ENCODE results near the gene RNF114.

- TF ChIP-seq, protein P1, sequence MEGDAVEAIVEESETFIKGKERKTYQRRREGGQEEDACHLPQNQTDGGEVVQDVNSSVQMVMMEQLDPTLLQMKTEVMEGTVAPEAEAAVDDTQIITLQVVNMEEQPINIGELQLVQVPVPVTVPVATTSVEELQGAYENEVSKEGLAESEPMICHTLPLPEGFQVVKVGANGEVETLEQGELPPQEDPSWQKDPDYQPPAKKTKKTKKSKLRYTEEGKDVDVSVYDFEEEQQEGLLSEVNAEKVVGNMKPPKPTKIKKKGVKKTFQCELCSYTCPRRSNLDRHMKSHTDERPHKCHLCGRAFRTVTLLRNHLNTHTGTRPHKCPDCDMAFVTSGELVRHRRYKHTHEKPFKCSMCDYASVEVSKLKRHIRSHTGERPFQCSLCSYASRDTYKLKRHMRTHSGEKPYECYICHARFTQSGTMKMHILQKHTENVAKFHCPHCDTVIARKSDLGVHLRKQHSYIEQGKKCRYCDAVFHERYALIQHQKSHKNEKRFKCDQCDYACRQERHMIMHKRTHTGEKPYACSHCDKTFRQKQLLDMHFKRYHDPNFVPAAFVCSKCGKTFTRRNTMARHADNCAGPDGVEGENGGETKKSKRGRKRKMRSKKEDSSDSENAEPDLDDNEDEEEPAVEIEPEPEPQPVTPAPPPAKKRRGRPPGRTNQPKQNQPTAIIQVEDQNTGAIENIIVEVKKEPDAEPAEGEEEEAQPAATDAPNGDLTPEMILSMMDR (IDR thresholded peaks at IDR 0.05) = no peak
- TF ChIP-seq POLR2A (IDR thresholded peaks at IDR 0.05) = no peak
Observed at GRCh38 chr20:50001784-50002311, 65.7 kb downstream of the RNF114 start.
